HG03558 (cell line): Measurements from ENCODE around the gene CFLAR.
A peak's percentile ranks its signal among the peaks of the same experiment; 100 is the strongest.
"Not testable (repeated sequence)": the region's sequence is repeated elsewhere in the genome, so short reads cannot be mapped to it uniquely, and the experiment has no call there.

Experiments used
- ATAC-seq: cut with Tn5 transposase; IDR thresholded peaks from one replicate; pipeline ENCODE4 v1.9.1; 2021; ENCODE audit warnings: moderate number of reproducible peaks; ENCODE audit not compliant: unreplicated experiment; ENCODE audit errors: extremely low read depth

CFLAR gene

DNA sequence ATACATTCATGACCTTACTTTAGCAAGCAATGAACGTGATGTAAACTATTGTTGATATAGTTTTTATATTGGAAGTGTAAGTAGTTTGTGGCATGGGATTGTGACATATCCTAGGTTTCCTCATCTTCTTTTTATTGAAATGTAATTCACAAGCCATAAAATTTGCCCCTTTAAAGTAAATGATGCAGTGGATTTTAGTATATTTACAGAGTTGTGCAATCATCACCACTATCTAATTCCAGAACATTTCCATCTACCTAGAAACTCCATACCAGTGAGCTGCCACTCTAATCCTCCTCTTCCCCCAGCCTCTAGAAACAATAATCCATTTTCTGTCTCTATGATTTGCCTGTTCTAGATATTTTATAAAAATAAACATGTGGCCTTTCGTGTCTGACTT is 56.3 kb downstream of the CFLAR start:
- ATAC-seq = no peak

GRCh38 chr2:201174687-201175086 is 58.7 kb downstream of the CFLAR start:
- no peak for ATAC-seq

DNA sequence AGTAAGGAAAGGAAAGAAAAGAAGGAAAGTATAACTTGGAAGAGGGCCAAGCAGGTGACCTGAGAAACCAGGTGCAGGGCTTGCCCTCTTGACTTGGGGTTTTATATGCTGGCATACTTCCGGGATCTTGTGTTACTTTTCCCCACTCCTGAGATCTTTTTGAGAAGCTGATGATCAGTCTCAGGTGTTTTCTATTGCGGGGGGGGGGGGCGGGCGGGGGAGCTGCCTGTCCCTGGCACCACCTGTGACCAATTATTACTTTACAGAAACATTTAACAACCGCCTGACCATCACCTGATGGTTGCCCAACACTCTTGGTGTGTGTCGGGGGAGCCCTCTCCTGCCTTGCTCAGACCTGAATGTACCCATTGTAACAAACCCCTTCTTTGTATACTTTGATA is 60.1 kb downstream of the CFLAR start:
- ATAC-seq = no peak

GRCh38 chr2:201180010-201180409 is 64.0 kb downstream of the CFLAR start:
- ATAC-seq = no peak

DNA sequence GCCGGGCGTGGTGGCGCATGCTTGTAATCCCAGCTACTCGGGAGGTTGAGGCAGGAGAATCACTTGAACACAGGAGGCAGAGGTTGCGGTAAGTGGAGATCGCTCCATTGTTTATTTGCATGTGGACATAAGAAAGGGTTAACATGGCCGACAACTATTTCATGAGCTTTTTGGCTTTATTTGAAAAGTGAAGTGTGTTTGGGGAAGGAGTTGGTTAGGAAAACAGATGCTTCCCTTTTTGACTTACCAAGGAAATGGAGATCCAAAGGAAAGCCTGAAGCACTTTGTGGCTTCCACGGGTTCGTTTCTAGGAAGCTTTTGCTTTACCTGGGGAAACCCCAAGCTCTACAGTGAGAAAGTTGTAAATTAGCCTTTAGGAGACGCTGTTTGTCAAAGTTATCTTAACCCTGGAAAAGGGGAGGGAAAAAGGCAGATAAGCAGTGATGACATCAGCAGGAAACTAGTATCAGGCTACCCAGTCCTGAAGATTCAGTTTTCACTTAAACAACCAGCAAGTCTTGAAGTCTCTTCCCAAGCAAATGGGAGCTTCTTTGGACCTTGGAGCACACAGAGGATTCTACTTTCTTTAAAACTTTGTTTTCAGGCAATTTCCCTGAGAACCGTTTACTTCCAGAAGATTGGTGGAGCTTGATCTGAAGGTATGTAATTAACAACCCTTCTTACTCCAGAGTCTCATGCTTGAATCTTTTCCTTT is 66.8 kb downstream of the CFLAR start, which contains the start of gene CASP10:
Gene CASP10 (plus strand): TSS at position 492 of the 715 bp plus-strand sequence. CDS start 2,637 bp downstream, outside the sequence.
- peak; percentile 54 for ATAC-seq

DNA sequence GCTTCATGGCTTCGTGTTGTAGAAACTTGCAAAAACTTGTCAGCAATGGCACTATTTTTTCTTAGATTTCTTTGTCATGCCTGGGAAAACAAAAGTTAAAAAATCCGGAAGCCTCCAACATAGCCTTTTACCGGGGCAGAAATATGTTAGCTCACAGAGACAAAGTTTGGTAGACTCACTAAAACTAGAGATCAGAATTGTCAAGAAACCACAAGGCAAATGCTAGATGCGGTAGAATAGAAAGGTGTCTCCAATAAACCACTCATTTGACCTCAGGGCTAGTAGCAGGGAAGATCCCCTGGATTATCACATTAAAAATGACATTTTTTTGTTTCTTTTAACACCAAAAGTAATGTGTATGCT is 67.4 kb downstream of the CFLAR start:
- no peak for ATAC-seq

DNA sequence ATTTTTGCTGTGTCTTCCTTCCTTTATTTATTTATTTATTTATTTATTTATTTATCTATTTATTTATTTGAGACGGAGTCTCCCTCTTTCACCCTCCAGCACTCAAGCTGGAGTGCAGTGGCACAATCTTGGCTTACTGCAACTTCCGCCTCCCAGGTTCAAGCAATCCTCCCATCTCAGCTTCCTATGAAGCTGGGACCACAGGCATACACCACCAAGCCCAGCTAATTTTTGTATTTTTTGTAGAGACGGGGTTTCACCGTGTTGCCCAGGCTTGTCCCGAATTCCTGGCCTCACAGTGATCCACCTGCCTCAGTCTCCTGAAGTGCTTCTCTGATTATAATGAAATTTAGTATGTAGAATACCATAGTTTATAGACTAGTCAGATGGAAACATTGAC is 67.9 kb downstream of the CFLAR start:
- not testable (repeated sequence) for ATAC-seq

DNA sequence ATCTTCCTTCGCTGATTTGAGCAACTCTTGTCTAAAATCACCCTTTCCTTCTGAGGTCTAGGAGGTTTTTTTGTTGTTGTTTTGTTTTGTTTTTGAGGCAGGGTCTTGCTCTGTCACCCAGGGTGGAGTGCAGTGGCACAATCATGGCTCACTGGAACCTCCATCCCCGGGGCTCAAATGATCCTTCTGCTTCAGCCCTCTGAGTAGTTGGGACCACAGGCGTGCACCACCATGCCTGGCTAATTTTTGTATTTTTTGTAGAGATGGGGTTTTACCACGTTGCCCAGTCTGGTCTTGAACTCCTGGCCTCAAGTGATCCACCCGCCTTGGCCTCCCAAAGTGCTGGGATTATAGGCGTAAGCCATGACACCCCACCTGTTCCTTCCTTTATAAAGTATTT is 68.3 kb downstream of the CFLAR start:
- ATAC-seq = not testable (repeated sequence)

GRCh38 chr2:201185863-201186262 is 69.9 kb downstream of the CFLAR start:
- no peak for ATAC-seq

GRCh38 chr2:201186982-201187381 is 71.0 kb downstream of the CFLAR start:
- no peak for ATAC-seq

DNA sequence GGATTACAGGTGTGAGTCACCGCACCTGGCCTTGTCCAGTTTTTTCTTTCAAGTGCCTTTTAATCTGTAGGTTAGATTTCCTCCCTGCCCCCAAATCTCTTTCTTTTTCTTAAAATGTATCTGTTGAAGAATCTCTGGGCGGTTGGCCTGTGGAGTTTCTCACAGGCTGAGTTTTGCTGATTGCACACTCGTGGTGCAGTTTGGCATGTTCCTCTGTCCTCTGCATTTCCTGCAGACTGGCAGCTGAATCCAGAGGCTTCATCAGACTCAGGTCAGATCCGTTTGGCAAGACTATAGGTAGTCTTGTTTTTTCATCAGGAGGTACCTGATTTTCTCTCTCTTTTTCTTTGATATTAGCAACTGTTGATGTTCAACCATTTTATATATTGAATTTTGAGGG is 72.5 kb downstream of the CFLAR start:
- no peak for ATAC-seq

- ATAC-seq = no peak
Measured at GRCh38 chr2:201191132-201191875, 75.3 kb downstream of the CFLAR start.

DNA sequence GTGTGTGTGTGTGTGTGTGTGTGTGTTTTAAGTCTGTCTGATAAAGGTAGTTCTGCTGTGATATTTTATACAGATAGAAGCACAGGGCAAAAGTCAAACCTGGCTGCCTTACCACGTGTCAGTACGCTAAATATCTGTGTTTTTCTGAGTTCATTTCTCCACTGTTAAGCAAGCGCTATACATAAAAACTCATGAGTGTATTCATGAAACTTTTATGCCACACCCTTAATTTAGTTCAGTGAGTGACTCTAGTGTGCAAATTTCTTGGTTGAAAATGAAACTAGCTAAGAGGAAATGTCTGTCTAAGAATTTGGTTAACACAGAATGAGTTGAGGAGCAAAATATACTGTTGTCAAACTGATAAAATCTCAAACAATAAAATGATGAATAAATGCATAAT is 78.1 kb downstream of the CFLAR start:
- peak; percentile 91 for ATAC-seq

- no peak for ATAC-seq
Measured at GRCh38 chr2:201195331-201195730, 79.4 kb downstream of the CFLAR start.

GRCh38 chr2:201196003-201196402 is 80.0 kb downstream of the CFLAR start:
- ATAC-seq = no peak

GRCh38 chr2:201196803-201197202 is 80.8 kb downstream of the CFLAR start:
- no peak for ATAC-seq

- ATAC-seq = no peak
Measured at GRCh38 chr2:201197781-201198180, 81.8 kb downstream of the CFLAR start.

- no peak for ATAC-seq
Measured at GRCh38 chr2:201199847-201200246, 83.9 kb downstream of the CFLAR start.

DNA sequence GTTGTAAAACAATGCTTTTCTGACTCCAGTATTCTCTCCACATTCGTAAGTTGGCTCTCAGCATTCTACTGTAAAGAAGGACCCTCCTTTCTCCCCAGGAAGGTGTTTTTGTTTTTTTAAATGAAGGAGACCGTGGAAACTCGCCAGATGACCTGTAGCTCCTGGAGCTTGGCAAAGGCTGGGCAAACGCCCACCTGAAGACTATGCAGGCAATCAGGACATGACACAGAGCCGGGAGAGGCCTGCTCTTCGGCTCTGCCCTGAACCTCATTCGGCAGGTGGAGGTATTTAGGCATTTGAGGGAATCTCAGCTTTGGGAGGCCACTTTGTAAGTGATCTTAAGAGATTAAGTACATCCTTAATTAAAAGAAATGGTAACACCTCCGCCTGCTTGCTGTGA is 84.4 kb downstream of the CFLAR start:
- ATAC-seq = no peak

DNA sequence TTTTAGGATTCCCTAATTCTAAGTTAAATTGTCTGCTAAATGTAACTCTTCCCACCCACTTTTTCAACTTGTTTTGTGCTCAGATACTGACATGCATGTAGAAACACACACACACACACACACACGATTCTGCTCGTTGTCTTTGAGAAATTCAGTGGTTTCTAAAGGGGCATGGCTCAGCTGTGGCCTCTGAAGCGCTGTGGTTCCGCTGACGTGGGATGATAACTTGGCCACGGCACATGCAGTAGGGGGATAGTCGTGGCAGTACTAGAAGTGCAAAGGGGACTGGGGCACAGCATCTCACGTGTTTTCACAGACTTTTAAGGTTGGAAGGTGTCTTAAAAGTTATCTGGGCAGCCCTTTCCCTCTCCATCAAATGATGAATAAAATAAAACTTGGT is 85.4 kb downstream of the CFLAR start:
- no peak for ATAC-seq

DNA sequence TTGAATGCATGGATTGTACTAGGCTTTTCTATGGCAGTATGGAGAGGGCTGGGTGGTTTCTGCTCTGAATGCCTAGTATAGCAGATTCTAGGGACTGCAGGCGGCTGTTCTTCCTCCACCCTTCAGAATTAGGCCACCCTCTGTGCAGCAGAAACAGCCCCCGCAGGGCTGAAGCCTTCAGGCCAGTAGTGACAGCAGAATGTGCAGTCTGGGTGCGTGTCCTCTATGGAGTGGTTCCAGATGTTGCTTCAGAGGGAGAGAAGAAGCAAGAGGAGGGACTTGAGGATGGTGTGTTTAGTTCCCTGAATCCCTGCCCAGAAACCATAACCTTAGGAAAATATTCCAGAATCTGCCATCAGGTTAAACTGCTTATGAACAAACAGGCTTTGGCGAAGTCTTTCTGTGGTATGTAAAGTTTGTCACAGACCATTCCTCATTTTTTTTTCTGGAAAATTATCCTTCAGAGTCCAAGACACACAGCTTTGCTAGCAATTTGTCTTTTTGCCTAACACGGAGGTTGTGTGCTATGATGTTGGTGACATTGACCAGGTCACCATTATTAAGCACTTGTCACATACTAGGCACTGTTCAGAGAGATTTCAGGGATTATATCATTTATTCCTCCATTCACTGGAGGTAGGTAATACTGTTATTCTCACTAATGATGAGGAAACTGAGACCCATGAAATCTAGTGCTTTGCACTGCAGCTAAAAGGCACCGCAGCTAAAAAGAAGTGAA is 88.1 kb downstream of the CFLAR start:
- ATAC-seq = no peak
